ENCODE data around the gene ATP6V1C2. TPM values are rescaled to one million over a fixed set of nuclear protein-coding genes. Genes with fewer than 3 reads are reported as not detected.

Gene ATP6V1C2
- polyA plus RNA-seq, 2 of the 4 experiments (the other 2 are of a cell fraction), result 0.08 to 0.14 TPM

GRCh38 chr2:10733566-10733925 is 12.1 kb downstream of the ATP6V1C2 start:
- H3K4me1 ChIP-seq, result no peaks in the 10 kb centered on the region
- ATAC-seq, result peak in 1 of 2 experiments; percentile 46; a peak in 2 of 6 replicates
- H3K9me3 ChIP-seq, result no peaks in the 10 kb centered on the region
- TF ChIP-seq PHF8 (IDR thresholded peaks at IDR 0.05; ENCODE audit: borderline replicate concordance, low read depth) (no peak), FOSL2 (IDR thresholded peaks at IDR 0.05) (no peak), FOSL2 (CRISPR knock-in tag; IDR thresholded peaks at IDR 0.05) (no peak), NPAS2 (CRISPR knock-in tag; IDR thresholded peaks at IDR 0.05; ENCODE audit: borderline replicate concordance) (no peak), REST (IDR thresholded peaks at IDR 0.05) (no peak), ZSCAN20 (CRISPR knock-in tag; IDR thresholded peaks at IDR 0.05) (no peak), EP300 (IDR thresholded peaks at IDR 0.05) (no peak), KDM5A (IDR thresholded peaks at IDR 0.05) (no peak), SMC3 (IDR thresholded peaks at IDR 0.05) (no peak), CBX8 (IDR thresholded peaks at IDR 0.05) (no peak), POLR2AphosphoS2 (conservative IDR thresholded peaks at IDR 0.05; ENCODE audit: low read length) (no peak), RNF2 (IDR thresholded peaks at IDR 0.05; ENCODE audit: borderline replicate concordance, low read depth) (no peak), ZNF302 (CRISPR knock-in tag; IDR thresholded peaks at IDR 0.05) (no peak)
- TF ChIP-seq, protein P1, sequence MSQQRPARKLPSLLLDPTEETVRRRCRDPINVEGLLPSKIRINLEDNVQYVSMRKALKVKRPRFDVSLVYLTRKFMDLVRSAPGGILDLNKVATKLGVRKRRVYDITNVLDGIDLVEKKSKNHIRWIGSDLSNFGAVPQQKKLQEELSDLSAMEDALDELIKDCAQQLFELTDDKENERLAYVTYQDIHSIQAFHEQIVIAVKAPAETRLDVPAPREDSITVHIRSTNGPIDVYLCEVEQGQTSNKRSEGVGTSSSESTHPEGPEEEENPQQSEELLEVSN (IDR thresholded peaks at IDR 0.05; ENCODE audit: borderline replicate concordance, low read depth), result no peak
- WGBS (ENCODE audit: missing lambda C conversion rate), result 71% methylated on average over 6 of the region's 6 CpGs
- ChIA-PET CTCF (interaction anchor here (0.5 to 1.9 kb wide), 3 partner anchors 10 to 367 kb away, joined by 3 to 7 read pairs (median 3); no protein-coding TSS in a partner anchor), POLR2A (interaction anchor here (0.7 kb wide), 1 partner anchor 578 kb away, joined by 3 read pairs; no protein-coding TSS in a partner anchor)
- H3K4me3 ChIP-seq, result no peak overlapping the region
- no peak for FAIRE-seq
- no peak overlapping the region for H3K27ac ChIP-seq
- DNase-seq (ENCODE audit: low read depth in 1 of 2, low spot score in 1 of 2), result no peak
- H3K4me2 ChIP-seq, result no peak overlapping the region

GRCh38 chr2:10733980-10734379 is 12.6 kb downstream of the ATP6V1C2 start:
- Histone ChIP-seq H3K4me2 (no peak overlapping the region), H3K9me3 (no peaks in the 10 kb centered on the region), H3K4me1 (no peaks in the 10 kb centered on the region), H3K27ac (no peak overlapping the region), H3K4me3 (no peak overlapping the region)
- DNase-seq (ENCODE audit: low read depth in 1 of 2, low spot score in 1 of 2) (no peak), FAIRE-seq (no peak), ATAC-seq (no peak; a peak in 1 of 6 replicates)
- ChIA-PET CTCF (interaction anchor here (0.5 to 1.9 kb wide), 3 partner anchors 10 to 368 kb away, joined by 3 to 7 read pairs (median 3); no protein-coding TSS in a partner anchor), POLR2A (no interaction called here)
- 82% methylated on average over 5 of the region's 5 CpGs for WGBS (ENCODE audit: missing lambda C conversion rate)
- TF ChIP-seq CHD4 (IDR thresholded peaks at IDR 0.05; ENCODE audit: borderline replicate concordance) (no peak), REST (IDR thresholded peaks at IDR 0.05) (no peak), RARB (CRISPR knock-in tag; IDR thresholded peaks at IDR 0.05) (no peak), TP53 (CRISPR knock-in tag; IDR thresholded peaks at IDR 0.05) (no peak), SREBF2 (IDR thresholded peaks at IDR 0.05) (no peak), HOXB13 (CRISPR knock-in tag; IDR thresholded peaks at IDR 0.05; ENCODE audit: low read depth) (no peak), NFE2L2 (conservative IDR thresholded peaks at IDR 0.05; ENCODE audit: low read length) (no peak), KDM1A (IDR thresholded peaks at IDR 0.05; ENCODE audit: low read depth) (no peak), HOXB5 (CRISPR knock-in tag; IDR thresholded peaks at IDR 0.05) (no peak), EHF (CRISPR knock-in tag; IDR thresholded peaks at IDR 0.05) (no peak), ZSCAN20 (CRISPR knock-in tag; IDR thresholded peaks at IDR 0.05) (no peak), EHMT2 (IDR thresholded peaks at IDR 0.05; ENCODE audit: low read depth) (no peak), RFX5 (IDR thresholded peaks at IDR 0.05) (no peak), ZC3H11A (IDR thresholded peaks at IDR 0.05) (no peak), MAFK (IDR thresholded peaks at IDR 0.05; ENCODE audit: partially characterized antibody) (no peak)
- TF ChIP-seq, protein P2, sequence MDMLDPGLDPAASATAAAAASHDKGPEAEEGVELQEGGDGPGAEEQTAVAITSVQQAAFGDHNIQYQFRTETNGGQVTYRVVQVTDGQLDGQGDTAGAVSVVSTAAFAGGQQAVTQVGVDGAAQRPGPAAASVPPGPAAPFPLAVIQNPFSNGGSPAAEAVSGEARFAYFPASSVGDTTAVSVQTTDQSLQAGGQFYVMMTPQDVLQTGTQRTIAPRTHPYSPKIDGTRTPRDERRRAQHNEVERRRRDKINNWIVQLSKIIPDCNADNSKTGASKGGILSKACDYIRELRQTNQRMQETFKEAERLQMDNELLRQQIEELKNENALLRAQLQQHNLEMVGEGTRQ (IDR thresholded peaks at IDR 0.05), result no peak
- TF ChIP-seq, protein P1 (IDR thresholded peaks at IDR 0.05; ENCODE audit: borderline replicate concordance, low read depth), result no peak
- TF ChIP-seq, protein P3, sequence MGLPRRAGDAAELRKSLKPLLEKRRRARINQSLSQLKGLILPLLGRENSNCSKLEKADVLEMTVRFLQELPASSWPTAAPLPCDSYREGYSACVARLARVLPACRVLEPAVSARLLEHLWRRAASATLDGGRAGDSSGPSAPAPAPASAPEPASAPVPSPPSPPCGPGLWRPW (IDR thresholded peaks at IDR 0.05), result no peak
